GM12878 (cell line): ENCODE measurements around the gene IFNG-AS1. TPM values are rescaled to one million over a fixed set of nuclear protein-coding genes. Genes with fewer than 3 reads are reported as not detected.

Experiments
- ATAC-seq: fragments of 200-7000 bp; cut with Tn5 transposase; 3 replicates; pipeline ENCODE4 v1.9.1; 2020; ENCODE audit warnings: mild to moderate bottlenecking, moderate library complexity
- BruUV-seq: library from RNA; stranded (reverse); fragments of 400-500 nt; replicated peaks from 2 replicates; lab custom pipeline; 2021; lab: Mats Ljungman, UMichigan
- CTCF ChIA-PET: fragments of 300-600 bp; sonication (Branson Sonifier 250); formaldehyde crosslinking; extraction: SDS; loops from one replicate; lab custom pipeline; 2021; ENCODE audit warnings: inconsistent platforms; lab: Yijun Ruan, JAX
- POLR2A ChIA-PET: fragments of 350-600 bp; formaldehyde crosslinking; extraction: SDS; loops from one replicate; lab custom pipeline; 2021; ENCODE audit warnings: inconsistent platforms; lab: Charles Lee
- RAD21 ChIA-PET: fragments of 300-600 bp; sonication (Branson Sonifier 250); formaldehyde crosslinking; loops from one replicate; lab custom pipeline; 2023; ENCODE audit warnings: antibody characterized with exemption; ENCODE audit not compliant: unreplicated experiment; lab: Charles Lee
- SMC1A ChIA-PET: fragments of 300-600 bp; sonication (Branson Sonifier 250); formaldehyde crosslinking; loops from one replicate; lab custom pipeline; 2023; ENCODE audit not compliant: unreplicated experiment, uncharacterized antibody; lab: Charles Lee
- DNase-seq: peaks from one replicate; pipeline ENCODE4 v3.0.0-alpha.2; 2011; ENCODE audit warnings: low read depth, low spot score
- FAIRE-seq: peaks from 3 replicates; lab custom pipeline; 2011; peaks lifted over from hg19 to GRCh38; lab: Jason Lieb, UNC
- H2AFZ ChIP-seq: 2 replicates; pipeline ENCODE4 v1.6.0; 2011; ENCODE audit warnings: low read depth, low read length, control low read depth; ENCODE audit not compliant: control insufficient read depth
- H3K27ac ChIP-seq: 2 replicates; pipeline ENCODE4 v1.5.1; 2011; ENCODE audit warnings: control low read depth; ENCODE audit not compliant: control insufficient read depth, insufficient read depth
- H3K27me3 ChIP-seq, 2 experiments: replicated peaks in 1 of 2; 2 replicates each; pipeline versions ENCODE4 v1.6.0 to v1.6.1; 2011; ENCODE audit warnings: low read length in 1 of 2; ENCODE audit not compliant: control insufficient read depth in 2 of 2, insufficient read depth in 2 of 2
- H3K36me3 ChIP-seq, 2 experiments: 2 replicates each; pipeline ENCODE4 v1.5.1; 2011; ENCODE audit warnings: low read length in 1 of 2; ENCODE audit not compliant: control insufficient read depth in 2 of 2, insufficient read depth in 2 of 2
- H3K4me1 ChIP-seq: 2 replicates; pipeline ENCODE4 v1.6.1; 2011; ENCODE audit warnings: mild to moderate bottlenecking, low read length, moderate library complexity, mixed read lengths; ENCODE audit not compliant: control insufficient read depth, insufficient read depth
- H3K4me2 ChIP-seq: 2 replicates; pipeline ENCODE4 v1.6.0; 2011; ENCODE audit warnings: control low read depth; ENCODE audit not compliant: control insufficient read depth, insufficient read depth
- H3K4me3 ChIP-seq: fragments of 200-600 bp; sonication (generic); 2 replicates; pipeline ENCODE4 v1.5.1; 2016
- H3K79me2 ChIP-seq: 2 replicates; pipeline ENCODE4 v1.6.0; 2011; ENCODE audit warnings: low read length; ENCODE audit not compliant: control insufficient read depth, insufficient read depth
- H3K9ac ChIP-seq: 2 replicates; pipeline ENCODE4 v1.8.0; 2011; ENCODE audit warnings: low read length, control low read depth, mixed read lengths; ENCODE audit not compliant: control insufficient read depth, insufficient read depth
- H3K9me3 ChIP-seq: replicated peaks from 3 replicates; pipeline ENCODE4 v1.5.1; 2011; ENCODE audit warnings: mild to moderate bottlenecking, low read length; ENCODE audit not compliant: control insufficient read depth, insufficient read depth
- H4K20me1 ChIP-seq: 2 replicates; pipeline ENCODE4 v1.6.0; 2011; ENCODE audit not compliant: control insufficient read depth, insufficient read depth
- ATF7 ChIP-seq: fragments of 450-650 bp; IDR thresholded peaks from 2 replicates; pipeline ENCODE4 v1.6.1; 2016; ENCODE audit warnings: low read depth, mild to moderate bottlenecking
- BACH1 ChIP-seq: fragments of 450-650 bp; IDR thresholded peaks from 2 replicates; pipeline ENCODE4 v1.6.1; 2017; ENCODE audit warnings: mild to moderate bottlenecking, borderline replicate concordance
- BHLHE40 ChIP-seq, 2 experiments: fragments of 450-650 bp in 1 of 2; IDR thresholded peaks; 2 replicates each; pipeline ENCODE4 v1.6.1; 2011 to 2017; ENCODE audit warnings: low read depth in 2 of 2, borderline replicate concordance in 1 of 2, improper control_type of control experiment in 1 of 2, low read length in 1 of 2, mild to moderate bottlenecking in 1 of 2
- ELK1 ChIP-seq: IDR thresholded peaks from 2 replicates; pipeline ENCODE4 v1.6.1; 2012; ENCODE audit warnings: low read depth, low read length, improper control_type of control experiment
- HDGF ChIP-seq: fragments of 450-650 bp; IDR thresholded peaks from 2 replicates; pipeline ENCODE4 v1.6.1; 2016; ENCODE audit warnings: antibody characterized with exemption
- MXI1 ChIP-seq: fragments of 150-350 bp; IDR thresholded peaks from 2 replicates; pipeline ENCODE4 v1.6.1; 2011; ENCODE audit warnings: low read depth, mild to moderate bottlenecking, inconsistent platforms, low read length, improper control_type of control experiment
- NR2C1 ChIP-seq: fragments of 450-650 bp; IDR thresholded peaks from 2 replicates; pipeline ENCODE4 v1.6.1; 2017; ENCODE audit warnings: antibody characterized with exemption, mild to moderate bottlenecking, moderate library complexity
- SPI1 ChIP-seq: IDR thresholded peaks from 2 replicates; pipeline ENCODE4 v1.6.1; 2011; ENCODE audit warnings: low read depth, mild to moderate bottlenecking, low read length, moderate library complexity, borderline replicate concordance; ENCODE audit not compliant: insufficient read depth
- TAF1 ChIP-seq: IDR thresholded peaks from 2 replicates; pipeline ENCODE4 v1.6.1; 2011; ENCODE audit warnings: mild to moderate bottlenecking, low read depth, low read length, borderline replicate concordance
- WGBS: methylation state at CpG from one replicate; pipeline ENCODE4 v1.1.6; 2016; ENCODE audit warnings: low lambda C conversion rate; ENCODE audit not compliant: insufficient replicate concordance, insufficient coverage; ENCODE audit errors: missing lambda C conversion rate; 5-methylcytosine and 5-hydroxymethylcytosine counted together
- in situ Hi-C: fragments of 300-500 bp; cut with MboI; formaldehyde crosslinking; loops from 9 replicates; pipeline ENCODE4 v1.14.3; 2018; ENCODE audit warnings: mixed read lengths
- intact Hi-C: fragments of 100-400 bp; cut with micrococcal nuclease; formaldehyde crosslinking; loops from one replicate; pipeline ENCODE4 v1.14.2; 2022; ENCODE audit not compliant: unreplicated experiment
- polyA plus RNA-seq, 11 experiments: library from polyadenylated mRNA; depleted of rRNA in 4 of 11; unstranded in 6 of 11; stranded (reverse) in 5 of 11; fragments of >200 nt; fragmentation: Nextera tagmentation in 4 of 11; fragmentation: Illumina TruSeq in 1 of 11; extraction: Ambion mirVana in 4 of 11; extraction: Trizol in 1 of 11; gene quantifications; 1 replicate in 1 of 11; 2 replicates in 10 of 11; pipeline versions ENCODE4 v1.2.1 to v1.2.3, GENCODE V29; 2011 to 2016; ENCODE audit warnings: inconsistent platforms in 2 of 11, missing spikeins in 2 of 11, low read depth in 1 of 11
- total RNA-seq, 4 experiments: library from RNA; depleted of rRNA in 3 of 4; stranded (reverse); fragments of >200 nt in 3 of 4; fragmentation: Illumina TruSeq in 1 of 4; extraction: Trizol in 1 of 4; gene quantifications; 2 replicates each; pipeline versions ENCODE4 v1.2.1 to v1.2.3, GENCODE V29; 2013 to 2021
- TF ChIP-seq, protein P1 (sequence below): fragments of 450-650 bp; formaldehyde crosslinking; IDR thresholded peaks from 2 replicates; pipeline ENCODE4 v1.5.0; 2022; ENCODE audit warnings: mild to moderate bottlenecking, missing genetic modification characterization
- TF ChIP-seq, protein P2 (sequence below): IDR thresholded peaks from 2 replicates; pipeline ENCODE4 v1.6.1; 2012; ENCODE audit warnings: low read length, inconsistent platforms

IFNG-AS1 gene
- total and polyA plus RNA-seq, 10 of the 15 experiments (the other 5 are each of a cell fraction or from before 2014, with no cell fraction given) = 0.40 to 1.9 (median 1.3) TPM

DNA sequence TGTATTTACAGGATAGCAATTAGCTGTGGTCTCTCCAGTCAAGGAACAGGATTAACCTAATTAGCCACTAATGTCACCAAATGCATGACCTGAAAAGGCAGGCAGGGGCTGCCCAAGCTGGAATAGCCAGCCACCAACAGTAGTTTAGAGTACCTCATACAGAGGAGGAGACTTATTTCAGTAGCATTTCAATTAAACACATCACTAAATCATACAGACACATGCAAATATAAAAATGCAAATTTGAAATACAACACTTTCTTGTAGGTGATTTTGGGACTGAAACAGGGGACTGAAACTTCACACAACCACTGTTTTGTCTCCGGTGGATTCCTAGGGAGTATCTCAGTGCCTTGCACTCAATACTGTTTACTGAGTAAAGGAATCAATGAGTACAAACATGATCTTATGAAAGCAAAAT lies 636 bp upstream of the IFNG-AS1 start (continued):
- TF ChIP-seq, protein P1, sequence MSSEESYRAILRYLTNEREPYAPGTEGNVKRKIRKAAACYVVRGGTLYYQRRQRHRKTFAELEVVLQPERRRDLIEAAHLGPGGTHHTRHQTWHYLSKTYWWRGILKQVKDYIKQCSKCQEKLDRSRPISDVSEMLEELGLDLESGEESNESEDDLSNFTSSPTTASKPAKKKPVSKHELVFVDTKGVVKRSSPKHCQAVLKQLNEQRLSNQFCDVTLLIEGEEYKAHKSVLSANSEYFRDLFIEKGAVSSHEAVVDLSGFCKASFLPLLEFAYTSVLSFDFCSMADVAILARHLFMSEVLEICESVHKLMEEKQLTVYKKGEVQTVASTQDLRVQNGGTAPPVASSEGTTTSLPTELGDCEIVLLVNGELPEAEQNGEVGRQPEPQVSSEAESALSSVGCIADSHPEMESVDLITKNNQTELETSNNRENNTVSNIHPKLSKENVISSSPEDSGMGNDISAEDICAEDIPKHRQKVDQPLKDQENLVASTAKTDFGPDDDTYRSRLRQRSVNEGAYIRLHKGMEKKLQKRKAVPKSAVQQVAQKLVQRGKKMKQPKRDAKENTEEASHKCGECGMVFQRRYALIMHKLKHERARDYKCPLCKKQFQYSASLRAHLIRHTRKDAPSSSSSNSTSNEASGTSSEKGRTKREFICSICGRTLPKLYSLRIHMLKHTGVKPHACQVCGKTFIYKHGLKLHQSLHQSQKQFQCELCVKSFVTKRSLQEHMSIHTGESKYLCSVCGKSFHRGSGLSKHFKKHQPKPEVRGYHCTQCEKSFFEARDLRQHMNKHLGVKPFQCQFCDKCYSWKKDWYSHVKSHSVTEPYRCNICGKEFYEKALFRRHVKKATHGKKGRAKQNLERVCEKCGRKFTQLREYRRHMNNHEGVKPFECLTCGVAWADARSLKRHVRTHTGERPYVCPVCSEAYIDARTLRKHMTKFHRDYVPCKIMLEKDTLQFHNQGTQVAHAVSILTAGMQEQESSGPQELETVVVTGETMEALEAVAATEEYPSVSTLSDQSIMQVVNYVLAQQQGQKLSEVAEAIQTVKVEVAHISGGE (CRISPR knock-in tag) = no peak

- peak overlapping the region; percentile 54; the same call in 1 of the 2 replicates for H3K27ac ChIP-seq
- intact Hi-C loops = no loop called here
- H3K36me3 ChIP-seq = no peaks in the 10 kb centered on the region
- H3K4me2 ChIP-seq = peak overlapping the region; percentile 82
- 0% methylated on average over 4 of the region's 4 CpGs for WGBS
- FAIRE-seq (no peak), DNase-seq (no peak), ATAC-seq (peak; percentile 85)
- no peak overlapping the region for H3K4me3 ChIP-seq
- H3K9ac ChIP-seq = no peak overlapping the region; the same call in 1 of the 2 replicates
- no peaks in the 10 kb centered on the region for H3K79me2 ChIP-seq
- no peaks in the 10 kb centered on the region for H4K20me1 ChIP-seq
- H3K9me3 ChIP-seq = peaks cover 2% of the 10 kb centered on the region; the same call in 2 of the 3 replicates
- peak overlapping the region; percentile 70 for H2AFZ ChIP-seq
- H3K27me3 ChIP-seq = no peaks in the 10 kb centered on the region
- SMC1A ChIA-PET = interaction anchor here (0.6 to 4.5 kb wide), 19 partner anchors 8 to 635 kb away, joined by 3 to 23 read pairs (median 4); partner anchors contain the start of gene MDM1
- no TSS peak for BruUV-seq
- peaks cover 31% of the 10 kb centered on the region for H3K4me1 ChIP-seq
- RAD21 ChIA-PET = interaction anchor here (0.9 to 1.4 kb wide), 5 partner anchors 9 to 46 kb away, joined by 3 to 4 read pairs (median 4); no protein-coding TSS in a partner anchor
- CTCF ChIA-PET = interaction anchor here (0.8 to 2.6 kb wide), 13 partner anchors 8 to 232 kb away, joined by 3 to 17 read pairs (median 4); partner anchors contain the start of gene IFNG
- in situ Hi-C loops = no loop called here
- POLR2A ChIA-PET = interaction anchor here (0.8 to 2.0 kb wide), 5 partner anchors 9 to 722 kb away, joined by 3 to 8 read pairs (median 3); partner anchors contain the start of gene CAND1
- TF ChIP-seq, protein P2, sequence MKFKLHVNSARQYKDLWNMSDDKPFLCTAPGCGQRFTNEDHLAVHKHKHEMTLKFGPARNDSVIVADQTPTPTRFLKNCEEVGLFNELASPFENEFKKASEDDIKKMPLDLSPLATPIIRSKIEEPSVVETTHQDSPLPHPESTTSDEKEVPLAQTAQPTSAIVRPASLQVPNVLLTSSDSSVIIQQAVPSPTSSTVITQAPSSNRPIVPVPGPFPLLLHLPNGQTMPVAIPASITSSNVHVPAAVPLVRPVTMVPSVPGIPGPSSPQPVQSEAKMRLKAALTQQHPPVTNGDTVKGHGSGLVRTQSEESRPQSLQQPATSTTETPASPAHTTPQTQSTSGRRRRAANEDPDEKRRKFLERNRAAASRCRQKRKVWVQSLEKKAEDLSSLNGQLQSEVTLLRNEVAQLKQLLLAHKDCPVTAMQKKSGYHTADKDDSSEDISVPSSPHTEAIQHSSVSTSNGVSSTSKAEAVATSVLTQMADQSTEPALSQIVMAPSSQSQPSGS = peak; percentile 73
- TF ChIP-seq ELK1 (no peak), MXI1 (no peak), SPI1 (peak; percentile 43; the same call in 1 of the 2 replicates), TAF1 (0 out of 2 replicates have a peak, but pooled peaks have one; percentile 38), NR2C1 (no peak), BACH1 (no peak), ATF7 (peak; percentile 75), BHLHE40 (IDR thresholded peaks at IDR 0.05; ENCODE audit: borderline replicate concordance in 1 of 2, low read depth in 2 of 2, low read length in 1 of 2) (peak; percentile 36 to 40; a peak in 1 of 4 replicates), HDGF (0 out of 2 replicates have a peak, but pooled peaks have one; percentile 23)
Observed at GRCh38 chr12:67991158-67991557, 1.9 kb downstream of the IFNG-AS1 start.
